Lung (tissue), 12 donors: ENCODE data around the gene NRG2. TPM values are rescaled to one million over a fixed set of nuclear protein-coding genes. Genes with fewer than 3 reads are reported as not detected.

ENCODE experiments used
- ATAC-seq: fragments of 200-7000 bp; cut with Tn5 transposase; one replicate; pipeline ENCODE4 v1.9.1; 2020; ENCODE audit warnings: moderate number of reproducible peaks; ENCODE audit not compliant: insufficient read depth, low FRiP score
- DNase-seq, 3 donors: peaks; one replicate each; pipeline ENCODE4 v3.0.0-alpha.2; 2013 to 2017
- H3K27ac ChIP-seq, 2 donors: one replicate each; pipeline ENCODE4 v1.5.1; 2013; ENCODE audit warnings: mild to moderate bottlenecking in 2 of 2, moderate library complexity in 2 of 2, control low read depth in 1 of 2, inconsistent platforms in 1 of 2, low read depth in 1 of 2, low read length in 1 of 2
- H3K27me3 ChIP-seq, 3 donors: one replicate each; pipeline ENCODE4 v1.5.1; 2013; ENCODE audit warnings: low read length in 2 of 3; ENCODE audit not compliant: control insufficient read depth in 3 of 3, insufficient read depth in 3 of 3
- H3K36me3 ChIP-seq, 4 donors: one replicate each; pipeline ENCODE4 v1.5.1; 2013; ENCODE audit warnings: low read length in 4 of 4, mild to moderate bottlenecking in 1 of 4, moderate library complexity in 1 of 4; ENCODE audit not compliant: control insufficient read depth in 4 of 4, insufficient read depth in 4 of 4
- H3K4me1 ChIP-seq, 5 donors: one replicate each; pipeline ENCODE4 v1.5.1; 2013; ENCODE audit warnings: low read length in 5 of 5, mild to moderate bottlenecking in 2 of 5, moderate library complexity in 1 of 5; ENCODE audit not compliant: control insufficient read depth in 5 of 5, insufficient read depth in 5 of 5
- H3K4me3 ChIP-seq: one replicate; pipeline ENCODE4 v1.5.1; 2013; ENCODE audit warnings: mild to moderate bottlenecking, control low read depth, moderate library complexity
- H3K9ac ChIP-seq, 2 donors: one replicate each; pipeline ENCODE4 v1.5.1; 2013; ENCODE audit warnings: low read length in 2 of 2, control low read depth in 1 of 2; ENCODE audit not compliant: insufficient read depth in 1 of 2
- H3K9me3 ChIP-seq, 4 donors: one replicate each; pipeline ENCODE4 v1.5.1; 2013; ENCODE audit warnings: low read length in 3 of 4, mild to moderate bottlenecking in 1 of 4, moderate library complexity in 1 of 4; ENCODE audit not compliant: control insufficient read depth in 4 of 4, insufficient read depth in 3 of 4
- CTCF ChIP-seq: IDR thresholded peaks from 2 replicates; pipeline ENCODE4 v1.5.1; 2012; ENCODE audit warnings: mild to moderate bottlenecking; ENCODE audit errors: control extremely low read depth, extremely low read depth
- WGBS, 2 donors: extraction: QIAGEN DNeasy Blood & Tissue Kit; methylation state at CpG; one replicate each; pipeline ENCODE4 v1.1.7; 2013; 5-methylcytosine and 5-hydroxymethylcytosine counted together
- polyA plus RNA-seq, 2 donors: library from polyadenylated mRNA; stranded (reverse); fragments of 200-250 nt; gene quantifications; one replicate each; pipeline ENCODE4 v1.2.1, GENCODE V29; 2013
- total RNA-seq, 2 donors: library from RNA; depleted of rRNA in 1 of 2; stranded (reverse); fragments of >200 nt in 1 of 2; gene quantifications; one replicate each; pipeline ENCODE4 v1.2.1, GENCODE V29; 2014 to 2021
- donor health status: control.
- donor health status: control.
- donor health status: Bipolar disorder and iron deficiency.
- donor health status: healthy.
- donor health status: DM: yes; HTN: yes; CAD: no.

Gene NRG2
- total and polyA plus RNA-seq, 4 donors, result 0.41 to 3.0 (median 1.0) TPM

GRCh38 chr5:140000332-140000731, 42.8 kb downstream of the NRG2 start:
- H3K4me3 ChIP-seq, result no peak overlapping the region
- no peak for TF ChIP-seq CTCF
- DNase-seq (peak; percentile 16 to 64 (median 47)), ATAC-seq (no peak)
- H3K9ac ChIP-seq, result no peak overlapping the region
- H3K27me3 ChIP-seq, result peaks cover 0 to 13% (median 13%) of the 10 kb centered on the region in 3 donors
- peaks cover 0 to 2% (median 0%) of the 10 kb centered on the region in 4 donors for H3K9me3 ChIP-seq
- peak overlapping the region in 1 of 2 donors; percentile 55 for H3K27ac ChIP-seq
- H3K36me3 ChIP-seq, result no peaks in the 10 kb centered on the region
- WGBS, 2 donors, result 67 to 79% methylated on average over 10 of the region's 10 CpGs
- peaks cover 0 to 4% (median 0%) of the 10 kb centered on the region in 5 donors for H3K4me1 ChIP-seq

- peaks cover 0 to 2% (median 0%) of the 10 kb centered on the region in 4 donors for H3K9me3 ChIP-seq
- no peak for DNase-seq
- H3K9ac ChIP-seq, result no peak overlapping the region
- H3K4me3 ChIP-seq, result no peak overlapping the region
- H3K36me3 ChIP-seq, result no peaks in the 10 kb centered on the region
- 62 to 64% methylated on average over 3 of the region's 3 CpGs for WGBS, 2 donors
- ATAC-seq, result no peak
- TF ChIP-seq CTCF, result no peak
- H3K4me1 ChIP-seq, result peaks cover 0 to 4% (median 0%) of the 10 kb centered on the region in 5 donors
- H3K27ac ChIP-seq, result no peak overlapping the region
- peaks cover 0 to 13% (median 11%) of the 10 kb centered on the region in 3 donors for H3K27me3 ChIP-seq
Observed at GRCh38 chr5:139998837-139999236, 44.3 kb downstream of the NRG2 start.

- ATAC-seq, result no peak
- H3K27ac ChIP-seq, result no peak overlapping the region
- no peak for DNase-seq
- H3K4me3 ChIP-seq, result no peak overlapping the region
- no peak for TF ChIP-seq CTCF
- peaks cover 0 to 2% (median 0%) of the 10 kb centered on the region in 4 donors for H3K9me3 ChIP-seq
- peaks cover 0 to 11% (median 8%) of the 10 kb centered on the region in 3 donors for H3K27me3 ChIP-seq
- no peaks in the 10 kb centered on the region for H3K4me1 ChIP-seq
- H3K9ac ChIP-seq, result no peak overlapping the region
- 94 to 96% methylated on average over 1 of the region's 1 CpG for WGBS, 2 donors
- H3K36me3 ChIP-seq, result no peaks in the 10 kb centered on the region
Observed at GRCh38 chr5:139997276-139997675, 45.8 kb downstream of the NRG2 start.

GRCh38 chr5:139995929-139996328, 47.2 kb downstream of the NRG2 start:
- ATAC-seq, result no peak
- no peaks in the 10 kb centered on the region for H3K36me3 ChIP-seq
- H3K9me3 ChIP-seq, result peaks cover 0 to 2% (median 0%) of the 10 kb centered on the region in 4 donors
- no peak overlapping the region for H3K4me3 ChIP-seq
- TF ChIP-seq CTCF, result no peak
- no peak overlapping the region for H3K27ac ChIP-seq
- DNase-seq, result no peak
- peaks cover 0 to 11% (median 8%) of the 10 kb centered on the region in 3 donors for H3K27me3 ChIP-seq
- no peaks in the 10 kb centered on the region for H3K4me1 ChIP-seq
- WGBS, 2 donors, result 89 to 97% methylated on average over 1 of the region's 1 CpG
- no peak overlapping the region for H3K9ac ChIP-seq
